ENCODE data around the gene BACH2.

Gene BACH2

GRCh38 chr6:89999154-89999553 is 297.5 kb downstream of the BACH2 start:
- peak overlapping the region; percentile 63 for H3K27ac Mint-ChIP-seq
- no peaks in the 10 kb centered on the region for H3K36me3 Mint-ChIP-seq (ENCODE audit: low read depth)
- H3K4me3 Mint-ChIP-seq = no peak overlapping the region
- H3K27me3 Mint-ChIP-seq = no peaks in the 10 kb centered on the region
- H3K4me1 Mint-ChIP-seq (ENCODE audit: low read depth) = peaks cover 49% of the 10 kb centered on the region
- no peak for DNase-seq
- H3K9me3 Mint-ChIP-seq = peaks cover 2% of the 10 kb centered on the region

DNA sequence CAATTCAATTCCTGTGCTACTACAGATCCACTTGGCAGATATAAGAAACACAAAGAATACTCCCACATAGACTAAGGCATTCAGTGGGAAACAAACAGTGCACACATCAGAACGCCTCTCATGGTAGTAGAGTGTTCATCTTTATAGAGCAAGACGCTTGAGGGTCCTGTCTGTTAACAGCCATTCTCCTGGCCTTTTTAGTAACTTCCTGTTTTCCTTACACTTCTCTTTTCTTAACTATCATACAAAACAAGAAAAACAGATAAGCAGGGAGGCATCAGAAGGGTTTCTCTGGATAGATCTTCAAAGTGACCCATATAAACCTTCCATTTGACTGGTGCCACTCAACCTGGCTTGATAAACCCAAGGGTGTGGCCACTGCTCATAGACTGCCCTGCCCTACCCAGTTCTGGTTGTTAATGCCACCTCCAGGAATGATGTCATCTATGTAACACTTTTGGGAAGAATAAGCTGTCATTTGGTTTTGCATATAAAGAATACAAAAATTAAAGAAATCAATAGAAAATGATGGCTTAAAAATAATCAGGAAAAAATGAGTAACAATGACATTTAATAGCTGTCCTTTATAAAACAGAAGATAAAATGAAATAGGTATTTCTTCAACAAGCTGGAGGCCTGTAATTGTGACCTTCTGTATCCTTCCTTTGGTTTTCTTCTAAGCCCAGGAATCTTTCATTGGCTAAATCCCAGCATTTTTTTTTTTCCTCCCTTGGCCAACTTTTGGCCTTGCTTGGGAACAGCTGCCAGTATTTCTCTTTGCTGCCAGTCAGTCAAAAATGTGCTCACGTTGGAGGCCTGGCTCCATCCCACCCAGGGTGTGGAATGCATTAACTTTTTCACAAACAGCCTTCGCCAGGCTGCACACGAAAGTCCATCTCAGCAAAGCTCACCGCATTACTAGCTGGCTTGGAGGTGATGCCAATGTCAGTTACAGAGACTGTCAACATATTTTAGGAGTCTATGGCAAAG is 298.9 kb downstream of the BACH2 start:
- peaks cover 2% of the 10 kb centered on the region for H3K9me3 Mint-ChIP-seq
- H3K4me1 Mint-ChIP-seq (ENCODE audit: low read depth) = peaks cover 63% of the 10 kb centered on the region
- DNase-seq = no peak
- H3K27ac Mint-ChIP-seq = peak overlapping the region; percentile 65
- H3K36me3 Mint-ChIP-seq (ENCODE audit: low read depth) = no peaks in the 10 kb centered on the region
- no peaks in the 10 kb centered on the region for H3K27me3 Mint-ChIP-seq
- no peak overlapping the region for H3K4me3 Mint-ChIP-seq

DNA sequence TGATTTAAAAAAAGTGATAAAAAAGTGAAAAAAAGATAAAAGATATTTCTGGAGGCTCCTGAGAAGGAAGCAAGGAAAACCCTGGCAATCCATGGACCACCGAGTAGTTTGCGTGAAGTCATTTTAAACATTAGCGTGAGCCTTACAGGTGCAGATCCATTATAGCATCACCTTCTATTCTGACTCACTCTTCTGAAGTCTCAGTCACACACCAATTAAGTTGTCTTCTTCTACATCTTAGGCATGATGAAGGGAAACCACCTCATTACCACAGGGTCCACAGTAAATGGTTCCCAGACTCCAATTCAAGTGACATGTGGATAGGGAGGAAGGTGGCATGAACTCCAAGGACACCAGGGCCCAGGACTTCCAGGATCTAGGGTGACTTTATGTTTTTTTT is 303.2 kb downstream of the BACH2 start:
- peaks cover 30% of the 10 kb centered on the region for H3K36me3 Mint-ChIP-seq (ENCODE audit: low read depth)
- no peak overlapping the region for H3K4me3 Mint-ChIP-seq
- peaks cover 2% of the 10 kb centered on the region for H3K9me3 Mint-ChIP-seq
- peak overlapping the region; percentile 70 for H3K27ac Mint-ChIP-seq
- H3K27me3 Mint-ChIP-seq = no peaks in the 10 kb centered on the region
- DNase-seq = no peak
- peaks cover 93% of the 10 kb centered on the region for H3K4me1 Mint-ChIP-seq (ENCODE audit: low read depth)

DNA sequence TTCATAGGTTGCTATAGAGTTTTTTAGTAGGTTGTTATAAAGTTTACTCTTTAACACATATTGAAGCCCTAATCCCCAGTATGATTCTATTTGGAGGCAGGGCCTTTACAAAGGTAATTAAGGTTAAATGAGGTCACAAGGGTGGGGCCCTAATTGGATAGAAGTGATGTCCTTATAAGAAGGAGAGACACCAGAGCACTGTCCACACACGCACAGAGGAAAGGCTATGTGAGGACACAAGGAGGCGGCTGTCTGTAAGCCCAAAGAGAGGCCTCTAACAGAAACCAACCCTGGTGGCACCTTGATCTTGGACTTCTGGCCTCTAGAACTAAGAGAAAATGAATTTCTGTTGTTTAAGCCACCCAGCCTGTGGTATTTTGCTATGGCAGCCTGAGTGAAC is 303.8 kb downstream of the BACH2 start:
- Mint-ChIP-seq H3K27ac (peak overlapping the region; percentile 70), H3K4me1 (ENCODE audit: low read depth) (peaks cover 93% of the 10 kb centered on the region), H3K9me3 (peaks cover 2% of the 10 kb centered on the region), H3K4me3 (no peak overlapping the region), H3K27me3 (no peaks in the 10 kb centered on the region), H3K36me3 (ENCODE audit: low read depth) (peaks cover 36% of the 10 kb centered on the region)
- no peak for DNase-seq

DNA sequence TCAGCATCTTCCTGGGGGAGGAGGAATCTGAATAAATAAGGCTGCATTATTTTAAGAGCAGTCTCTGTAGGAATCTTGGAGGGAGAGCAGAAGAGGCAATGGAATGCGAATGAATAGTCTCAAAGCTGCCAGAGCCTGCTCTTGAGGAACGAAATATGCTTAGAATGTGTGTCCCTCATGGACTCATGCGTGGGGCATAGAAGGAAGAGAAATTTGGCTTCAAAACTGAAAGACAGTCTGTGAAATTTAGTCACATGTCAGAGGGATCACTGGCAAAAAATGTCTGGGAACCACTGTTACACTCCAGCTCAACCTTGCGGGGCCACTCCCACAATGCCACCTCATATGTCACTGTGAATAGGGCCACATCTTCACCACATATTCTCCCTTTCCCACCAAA is 306.9 kb downstream of the BACH2 start:
- peaks cover 96% of the 10 kb centered on the region for H3K4me1 Mint-ChIP-seq (ENCODE audit: low read depth)
- peaks cover 66% of the 10 kb centered on the region for H3K36me3 Mint-ChIP-seq (ENCODE audit: low read depth)
- no peaks in the 10 kb centered on the region for H3K27me3 Mint-ChIP-seq
- no peaks in the 10 kb centered on the region for H3K9me3 Mint-ChIP-seq
- H3K27ac Mint-ChIP-seq = peak overlapping the region; percentile 88
- DNase-seq = no peak
- H3K4me3 Mint-ChIP-seq = peak overlapping the region; percentile 1

- DNase-seq = no peak
- H3K4me3 Mint-ChIP-seq = no peak overlapping the region
- H3K4me1 Mint-ChIP-seq (ENCODE audit: low read depth) = peaks cover 86% of the 10 kb centered on the region
- H3K27me3 Mint-ChIP-seq = no peaks in the 10 kb centered on the region
- H3K9me3 Mint-ChIP-seq = no peaks in the 10 kb centered on the region
- H3K27ac Mint-ChIP-seq = peak overlapping the region; percentile 93
- peaks cover 82% of the 10 kb centered on the region for H3K36me3 Mint-ChIP-seq (ENCODE audit: low read depth)
These were observed 308.8 kb downstream of the BACH2 start for GRCh38 chr6:89987830-89988229.

GRCh38 chr6:89987140-89987539 is 309.5 kb downstream of the BACH2 start:
- H3K36me3 Mint-ChIP-seq (ENCODE audit: low read depth) = peaks cover 87% of the 10 kb centered on the region
- peak overlapping the region; percentile 93 for H3K27ac Mint-ChIP-seq
- peak overlapping the region; percentile 19 for H3K4me3 Mint-ChIP-seq
- H3K4me1 Mint-ChIP-seq (ENCODE audit: low read depth) = peaks cover 86% of the 10 kb centered on the region
- no peak for DNase-seq
- H3K9me3 Mint-ChIP-seq = no peaks in the 10 kb centered on the region
- no peaks in the 10 kb centered on the region for H3K27me3 Mint-ChIP-seq

DNA sequence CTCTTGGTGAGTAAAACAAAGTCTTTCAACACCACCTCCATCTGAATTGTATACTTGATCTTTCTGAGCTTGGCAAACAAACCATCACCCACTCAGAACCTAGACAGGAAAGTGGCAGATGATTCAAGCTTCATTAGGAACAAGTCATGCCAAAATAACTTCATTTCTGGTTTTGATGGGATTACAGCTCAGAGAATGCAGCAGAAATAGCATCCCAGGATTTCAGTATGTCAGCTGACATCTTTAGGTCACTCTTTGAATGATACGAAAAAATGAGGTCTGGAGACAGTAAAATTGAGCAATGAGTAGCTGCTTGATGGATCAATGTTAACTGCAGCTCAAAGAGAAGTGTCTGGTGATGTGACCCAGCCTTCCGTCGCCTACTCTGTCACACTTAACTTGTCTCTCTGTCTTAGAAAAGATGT is 310.0 kb downstream of the BACH2 start:
- Mint-ChIP-seq H3K4me1 (ENCODE audit: low read depth) (peaks cover 87% of the 10 kb centered on the region), H3K4me3 (peak overlapping the region; percentile 19), H3K9me3 (no peaks in the 10 kb centered on the region), H3K27me3 (no peaks in the 10 kb centered on the region), H3K36me3 (ENCODE audit: low read depth) (peaks cover 92% of the 10 kb centered on the region), H3K27ac (peak overlapping the region; percentile 93)
- DNase-seq = no peak

DNA sequence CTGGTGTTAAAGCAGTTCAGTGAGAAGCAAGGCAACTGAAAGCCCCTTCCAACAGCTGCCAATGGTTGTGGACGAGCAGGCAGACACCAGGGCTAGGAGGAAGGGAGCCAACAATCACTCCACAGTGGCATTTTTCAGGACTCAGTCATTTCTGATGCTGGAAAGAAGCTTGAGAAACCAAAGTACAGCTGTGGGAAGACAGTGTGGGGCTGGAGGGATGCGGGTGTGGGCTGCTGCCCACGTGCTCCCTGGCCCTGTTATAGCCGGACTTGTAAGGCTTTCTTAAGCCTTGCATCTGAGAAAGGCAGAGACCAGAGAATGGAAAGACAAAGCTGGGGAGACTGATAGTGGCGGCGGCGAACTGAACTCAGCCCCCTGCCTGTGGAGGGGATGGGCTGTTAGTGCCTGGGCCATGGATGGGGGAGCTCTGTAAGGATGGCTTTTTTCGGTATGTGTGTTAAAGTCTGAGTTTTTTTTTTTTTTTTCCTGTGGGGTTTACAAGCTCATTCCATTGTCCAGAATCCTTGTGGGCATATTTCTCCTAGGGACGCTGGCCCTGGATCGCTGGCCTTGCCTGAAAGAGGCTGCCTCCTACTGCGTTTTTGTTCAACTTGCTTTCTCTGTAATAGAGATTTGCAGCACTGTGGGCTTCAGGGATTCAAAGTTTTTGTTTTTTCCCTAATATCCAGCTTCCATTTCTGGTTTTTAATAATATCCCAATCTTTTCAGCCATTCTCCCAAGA is 310.7 kb downstream of the BACH2 start:
- H3K4me3 Mint-ChIP-seq = no peak overlapping the region
- no peaks in the 10 kb centered on the region for H3K9me3 Mint-ChIP-seq
- H3K27ac Mint-ChIP-seq = peak overlapping the region; percentile 93
- peaks cover 87% of the 10 kb centered on the region for H3K4me1 Mint-ChIP-seq (ENCODE audit: low read depth)
- DNase-seq = no peak
- H3K27me3 Mint-ChIP-seq = no peaks in the 10 kb centered on the region
- peaks cover 93% of the 10 kb centered on the region for H3K36me3 Mint-ChIP-seq (ENCODE audit: low read depth)

- no peaks in the 10 kb centered on the region for H3K9me3 Mint-ChIP-seq
- H3K27me3 Mint-ChIP-seq = no peaks in the 10 kb centered on the region
- H3K36me3 Mint-ChIP-seq (ENCODE audit: low read depth) = peaks cover 86% of the 10 kb centered on the region
- H3K4me3 Mint-ChIP-seq = no peak overlapping the region
- peaks cover 79% of the 10 kb centered on the region for H3K4me1 Mint-ChIP-seq (ENCODE audit: low read depth)
- peak overlapping the region; percentile 93 for H3K27ac Mint-ChIP-seq
- no peak for DNase-seq
These were observed 311.5 kb downstream of the BACH2 start for GRCh38 chr6:89984926-89985750.

DNA sequence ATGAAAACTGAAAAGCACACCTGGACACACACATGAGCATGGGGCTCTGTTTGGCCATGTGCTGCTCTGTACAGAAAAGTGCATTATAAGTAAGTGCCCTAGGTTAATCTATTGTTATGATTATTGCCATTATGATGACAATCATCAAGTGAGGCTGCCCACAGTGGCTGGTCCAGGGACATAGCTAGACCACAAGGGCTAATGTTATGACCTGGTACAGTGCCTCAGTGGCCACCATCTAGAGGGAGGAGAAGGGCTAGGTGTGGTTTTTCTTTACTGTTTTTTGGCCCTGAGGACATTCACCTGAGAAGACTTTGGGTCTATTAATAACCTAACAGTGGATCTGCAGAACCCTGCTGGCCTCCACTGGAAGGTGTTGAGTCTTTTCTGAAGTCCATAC is 316.3 kb downstream of the BACH2 start:
- Mint-ChIP-seq H3K27ac (no peak overlapping the region), H3K9me3 (no peaks in the 10 kb centered on the region), H3K36me3 (ENCODE audit: low read depth) (peaks cover 55% of the 10 kb centered on the region), H3K27me3 (no peaks in the 10 kb centered on the region), H3K4me1 (ENCODE audit: low read depth) (peaks cover 48% of the 10 kb centered on the region), H3K4me3 (no peak overlapping the region)
- DNase-seq = no peak

GRCh38 chr6:89979481-89980119 is 317.0 kb downstream of the BACH2 start:
- H3K36me3 Mint-ChIP-seq (ENCODE audit: low read depth) = peaks cover 55% of the 10 kb centered on the region
- no peak overlapping the region for H3K4me3 Mint-ChIP-seq
- H3K9me3 Mint-ChIP-seq = no peaks in the 10 kb centered on the region
- DNase-seq = no peak
- H3K27ac Mint-ChIP-seq = no peak overlapping the region
- H3K27me3 Mint-ChIP-seq = no peaks in the 10 kb centered on the region
- peaks cover 48% of the 10 kb centered on the region for H3K4me1 Mint-ChIP-seq (ENCODE audit: low read depth)

DNA sequence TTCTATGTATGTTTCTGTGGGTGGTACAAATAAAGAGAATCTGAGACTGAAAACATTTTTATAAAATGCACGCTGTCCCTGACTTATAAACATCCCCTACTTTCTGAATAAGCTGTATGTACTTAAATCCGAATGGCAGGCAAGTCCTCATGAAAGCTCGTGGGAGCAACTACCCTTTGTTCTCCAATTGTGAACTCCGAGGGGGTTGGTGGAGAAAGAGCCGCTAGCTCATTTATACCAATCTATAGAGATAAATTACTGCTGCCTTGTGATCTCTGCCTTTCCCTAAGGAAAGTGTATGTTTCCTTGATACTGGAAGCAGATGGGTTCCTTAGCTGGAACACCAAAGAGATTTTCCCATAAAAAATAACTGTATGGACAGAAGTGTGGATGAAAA is 317.9 kb downstream of the BACH2 start:
- Mint-ChIP-seq H3K4me3 (no peak overlapping the region), H3K27ac (no peak overlapping the region), H3K4me1 (ENCODE audit: low read depth) (peaks cover 51% of the 10 kb centered on the region), H3K36me3 (ENCODE audit: low read depth) (peaks cover 56% of the 10 kb centered on the region), H3K9me3 (no peaks in the 10 kb centered on the region), H3K27me3 (no peaks in the 10 kb centered on the region)
- no peak for DNase-seq

Measured in activated T-cell treated with anti-CD3 and anti-CD28 coated beads, Interleukin-2, amount 50 U/mL, for 24 hours (primary cell).